GM18861 (cell line): Measurements from ENCODE around the gene PTGS2.

Experiments
- ATAC-seq: cut with Tn5 transposase; IDR thresholded peaks from one replicate; pipeline ENCODE4 v1.9.1; 2021; ENCODE audit not compliant: unreplicated experiment

The PTGS2 gene

GRCh38 chr1:186680245-186681061, at the start of gene PTGS2:
Gene PTGS2, minus strand, starts transcription at chr1:186680423. Its CDS starts 133 bp downstream, at chr1:186680290.
- peak; percentile 89 for ATAC-seq

- ATAC-seq = peak; percentile 84
Observed at GRCh38 chr1:186722711-186723309, 42.6 kb upstream of the PTGS2 start.

- no peak for ATAC-seq
Observed at GRCh38 chr1:186717286-186717685, 37.1 kb upstream of the PTGS2 start.

- no peak for ATAC-seq
Observed at GRCh38 chr1:186715887-186716809, 35.9 kb upstream of the PTGS2 start.

GRCh38 chr1:186710696-186711095, 30.5 kb upstream of the PTGS2 start:
- ATAC-seq = no peak

GRCh38 chr1:186708694-186709097, 28.5 kb upstream of the PTGS2 start:
- ATAC-seq = no peak

GRCh38 chr1:186703209-186703766, 23.1 kb upstream of the PTGS2 start:
- no peak for ATAC-seq

- no peak for ATAC-seq
Observed at GRCh38 chr1:186700722-186701121, 20.5 kb upstream of the PTGS2 start.

- ATAC-seq = no peak
Observed at GRCh38 chr1:186699519-186699918, 19.3 kb upstream of the PTGS2 start.

GRCh38 chr1:186689907-186690306, 9.7 kb upstream of the PTGS2 start:
- no peak for ATAC-seq

- ATAC-seq = no peak
Observed at GRCh38 chr1:186689376-186689775, 9.2 kb upstream of the PTGS2 start.

GRCh38 chr1:186683652-186684410, 3.6 kb upstream of the PTGS2 start:
- ATAC-seq = no peak

- ATAC-seq = no peak
Observed at GRCh38 chr1:186682736-186683135, 2.5 kb upstream of the PTGS2 start.

- ATAC-seq = no peak
Observed at GRCh38 chr1:186681801-186682200, 1.6 kb upstream of the PTGS2 start.

GRCh38 chr1:186681121-186681520, 898 bp upstream of the PTGS2 start:
- ATAC-seq = no peak

GRCh38 chr1:186679924-186680244, 339 bp downstream of the PTGS2 start:
- no peak for ATAC-seq

GRCh38 chr1:186678155-186678554, 2.1 kb downstream of the PTGS2 start:
- no peak for ATAC-seq

- ATAC-seq = no peak
Observed at GRCh38 chr1:186672596-186672995, 7.6 kb downstream of the PTGS2 start.

GRCh38 chr1:186672131-186672530, 8.1 kb downstream of the PTGS2 start:
- ATAC-seq = no peak

- ATAC-seq = no peak
Observed at GRCh38 chr1:186671136-186671825, 8.9 kb downstream of the PTGS2 start.
